Smooth muscle cell of the coronary artery (primary cell): ENCODE measurements around the gene RBM44. TPM values are rescaled to one million over a fixed set of nuclear protein-coding genes. Genes with fewer than 3 reads are reported as not detected.

ENCODE experiments used
- total RNA-seq: library from RNA; depleted of rRNA; stranded (reverse); fragments of >200 nt; gene quantifications from 2 replicates; pipeline ENCODE4 v1.2.3, GENCODE V29; 2014; ENCODE audit warnings: low replicate concordance

RBM44 gene, protein sequence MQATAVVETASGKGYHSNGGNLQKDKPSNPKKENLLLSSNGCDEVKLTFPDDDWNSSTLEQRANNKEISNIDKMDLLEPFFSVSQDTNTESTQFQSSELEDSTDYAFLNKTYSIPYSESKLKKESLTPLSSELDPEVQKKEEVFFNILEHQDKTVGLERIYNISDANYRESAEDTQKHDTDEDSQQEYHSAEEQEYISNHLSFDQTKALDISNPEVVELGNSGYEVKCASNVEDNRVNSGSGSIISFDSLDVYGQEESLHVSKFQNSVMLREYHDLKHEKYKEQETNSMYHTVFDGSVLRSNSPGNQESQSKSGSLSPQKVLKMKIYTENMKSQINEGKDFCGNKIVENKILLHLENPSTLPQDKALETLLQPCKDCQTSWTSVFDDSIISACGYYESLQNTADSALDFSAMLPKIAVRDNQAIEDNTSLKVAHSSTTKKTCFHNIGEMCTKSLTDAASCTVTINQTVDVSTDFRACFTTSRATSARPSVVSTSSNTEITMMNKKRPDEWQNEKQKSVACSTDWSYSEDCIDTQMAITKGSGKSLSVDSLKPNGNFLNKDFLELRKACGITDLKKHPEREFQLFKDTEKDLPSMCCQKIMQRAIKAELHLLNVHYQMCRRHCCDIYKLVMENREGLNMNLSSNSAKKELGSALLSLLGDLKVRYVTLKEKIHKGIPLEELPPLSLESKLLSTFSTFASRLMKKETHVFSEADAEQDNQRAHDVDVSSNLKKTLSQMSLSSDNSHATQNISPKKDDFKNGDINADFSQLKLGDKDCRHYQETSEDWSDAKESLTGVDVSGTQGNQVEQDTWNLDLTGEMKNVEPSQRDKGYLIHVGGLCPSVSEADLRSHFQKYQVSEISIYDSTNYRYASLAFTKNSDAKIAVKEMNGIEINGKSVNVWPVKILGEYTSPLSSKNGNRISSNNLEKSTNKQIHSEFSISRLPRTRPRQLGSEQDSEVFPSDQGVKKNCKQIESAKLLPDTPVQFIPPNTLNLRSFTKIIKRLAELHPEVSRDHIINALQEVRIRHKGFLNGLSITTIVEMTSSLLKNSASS
- total RNA-seq = 0.12 and 0.30 TPM in 2 replicates

DNA sequence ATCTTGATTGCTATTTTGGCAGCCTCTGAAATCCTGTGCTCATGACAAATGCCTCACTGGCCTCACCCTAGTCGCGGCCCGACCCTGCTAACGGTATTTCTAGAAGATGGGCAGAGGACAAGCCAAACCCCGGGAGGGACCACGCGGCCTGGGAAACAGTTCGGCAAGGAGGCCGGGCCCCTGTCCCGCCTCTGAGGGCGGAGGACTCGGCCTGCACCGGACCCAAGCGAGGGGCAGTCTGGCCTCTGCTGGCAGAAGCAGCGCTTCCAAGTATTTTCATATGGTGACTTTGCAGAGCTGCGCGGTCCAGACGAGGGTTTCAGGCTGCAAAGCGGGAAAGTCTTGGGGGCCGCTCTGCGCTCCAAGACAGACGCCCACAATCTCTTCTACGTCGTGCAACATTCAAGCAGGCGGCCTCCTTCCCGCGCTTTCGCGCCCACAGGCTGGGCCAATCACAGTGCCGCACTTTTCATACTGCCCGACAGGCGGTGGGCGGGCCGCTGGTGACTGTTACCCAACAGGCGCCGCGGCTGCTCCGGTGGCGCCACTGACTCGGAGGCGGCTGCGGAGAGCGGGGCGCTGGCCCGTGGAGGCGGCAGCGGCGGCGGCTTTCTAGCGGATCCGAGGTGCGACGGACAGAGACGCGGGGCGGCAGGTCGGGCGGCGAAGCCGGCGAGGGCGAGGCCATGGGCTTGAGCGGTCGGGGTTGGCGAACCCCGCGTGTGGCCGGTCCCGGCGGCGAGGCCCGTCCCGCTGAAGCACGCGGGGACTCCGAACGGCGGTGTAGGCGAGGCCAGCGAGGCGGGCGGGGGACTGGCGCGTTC lies at the start of gene RBM44:
Gene RBM44 (plus strand): TSS at position 544 of the 824 bp plus-strand sequence. CDS start 14,831 bp downstream, outside the sequence.

DNA sequence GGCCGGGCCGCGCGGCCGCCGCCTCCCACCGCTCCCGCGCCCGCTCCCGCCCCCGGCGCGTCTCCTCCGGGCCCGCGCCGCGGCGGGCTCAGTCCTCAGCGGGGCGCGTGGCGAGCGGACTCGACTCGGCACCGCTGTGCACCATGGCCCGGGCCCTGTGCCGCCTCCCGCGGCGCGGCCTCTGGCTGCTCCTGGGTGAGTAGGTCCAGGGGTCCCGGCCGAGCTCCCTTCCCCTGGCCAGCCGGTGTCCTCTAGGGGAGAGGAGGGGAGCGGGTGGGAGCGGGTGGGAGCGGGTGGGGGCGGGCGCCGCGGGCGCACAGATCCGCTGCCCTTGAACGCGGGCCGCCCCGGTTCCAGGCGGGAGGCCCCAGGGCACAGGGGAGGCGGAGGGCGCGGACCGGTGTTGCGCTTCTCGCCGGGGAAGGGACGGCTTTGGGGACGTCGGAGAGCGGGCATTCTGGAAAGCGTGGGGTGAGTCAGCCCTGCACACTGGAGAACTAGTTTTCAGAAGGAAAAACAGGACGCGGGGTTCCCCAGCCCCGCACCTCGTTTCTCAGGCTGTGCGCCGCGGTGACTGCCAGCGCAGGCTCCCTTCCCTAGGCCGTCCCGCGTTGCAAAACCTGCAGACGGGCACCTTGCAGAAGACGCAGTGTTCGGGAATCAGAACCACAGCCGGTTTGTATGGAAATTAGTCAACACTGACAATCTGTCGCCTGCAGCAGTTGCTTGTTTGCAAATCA lies 61.1 kb downstream of the RBM44 start, which contains the start of gene RAMP1:
Gene RAMP1 (plus strand): TSS at position 91 of the 740 bp plus-strand sequence. CDS start 53 bp downstream, at position 144.

Other genes starting within 250 kb of the RBM44 start
- gene PRLH, start 232.2 kb upstream of the RBM44 start, total RNA-seq = not detected in 2 replicates
- gene RAB17, start 208.0 kb upstream of the RBM44 start, total RNA-seq = 0.45 TPM in 1 of 2 replicates, not detected in the other
- 41.5 and 68.3 TPM in 2 replicates for gene LRRFIP1, start 171.2 kb upstream of the RBM44 start, total RNA-seq
- gene RAMP1, start 60.8 kb downstream of the RBM44 start, total RNA-seq = 0.83 and 1.6 TPM in 2 replicates
- gene UBE2F, start 168.2 kb downstream of the RBM44 start, total RNA-seq = 35.6 and 37.9 TPM in 2 replicates